HL-60 (cell line): ENCODE data around the gene DMBX1.

Experiments used
- DNase-seq, 2 experiments: peaks; one replicate each; pipeline ENCODE4 v3.0.0-alpha.2; 2010 to 2020; ENCODE audit warnings: low read depth in 1 of 2, low spot score in 1 of 2
- H3K27ac ChIP-seq: fragments of 250-450 bp; sonication (Bioruptor Pico); replicated peaks from 2 replicates; pipeline ENCODE4 v1.5.1; 2020; ENCODE audit warnings: mild to moderate bottlenecking, moderate library complexity
- H3K27me3 ChIP-seq: fragments of 250-450 bp; sonication (Bioruptor Pico); 2 replicates; pipeline ENCODE4 v1.5.1; 2021; ENCODE audit warnings: mild to moderate bottlenecking, moderate library complexity; ENCODE audit not compliant: insufficient read depth, poor library complexity, severe bottlenecking
- H3K4me3 ChIP-seq: replicated peaks from 2 replicates; pipeline ENCODE4 v1.5.1; 2011; ENCODE audit warnings: mild to moderate bottlenecking, control low read depth, low read length; ENCODE audit not compliant: insufficient read depth
- GABPA ChIP-seq: IDR thresholded peaks from 2 replicates; pipeline ENCODE4 v1.6.1; 2012; ENCODE audit warnings: low read depth
- POLR2AphosphoS5 ChIP-seq: IDR thresholded peaks from 2 replicates; pipeline ENCODE4 v1.6.1; 2012; ENCODE audit warnings: low read depth
- SPI1 ChIP-seq: IDR thresholded peaks from 2 replicates; pipeline ENCODE4 v1.6.1; 2012; ENCODE audit warnings: low read depth, mild to moderate bottlenecking, borderline replicate concordance
- TF ChIP-seq, protein P1 (sequence below): IDR thresholded peaks from one replicate; pipeline ENCODE4 v1.5.1; 2011; ENCODE audit warnings: low read length, control low read depth, inconsistent platforms; ENCODE audit not compliant: insufficient read depth
- TF ChIP-seq, protein P2 (sequence below): IDR thresholded peaks from 2 replicates; pipeline ENCODE4 v1.6.1; 2012; ENCODE audit warnings: low read depth; ENCODE audit not compliant: insufficient replicate concordance

DMBX1 gene

DNA sequence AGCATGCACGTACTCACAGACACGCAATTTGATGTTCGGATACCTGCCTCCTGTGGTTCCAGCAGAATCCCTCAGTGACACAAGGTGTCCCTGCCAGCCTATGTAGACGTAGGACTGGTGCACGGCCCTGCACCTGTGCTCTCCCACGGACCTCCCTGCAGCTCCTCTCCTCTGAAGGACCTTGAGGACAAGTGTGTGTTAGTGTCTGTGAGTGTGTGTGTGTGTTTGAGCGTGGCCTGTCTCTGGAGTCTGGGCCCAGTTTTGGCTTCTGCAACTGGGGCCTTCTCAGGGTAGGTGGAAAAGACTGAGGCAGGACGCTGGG, 22.5 kb upstream of the DMBX1 start:
- no peak overlapping the region for H3K27ac ChIP-seq
- TF ChIP-seq, protein P1, sequence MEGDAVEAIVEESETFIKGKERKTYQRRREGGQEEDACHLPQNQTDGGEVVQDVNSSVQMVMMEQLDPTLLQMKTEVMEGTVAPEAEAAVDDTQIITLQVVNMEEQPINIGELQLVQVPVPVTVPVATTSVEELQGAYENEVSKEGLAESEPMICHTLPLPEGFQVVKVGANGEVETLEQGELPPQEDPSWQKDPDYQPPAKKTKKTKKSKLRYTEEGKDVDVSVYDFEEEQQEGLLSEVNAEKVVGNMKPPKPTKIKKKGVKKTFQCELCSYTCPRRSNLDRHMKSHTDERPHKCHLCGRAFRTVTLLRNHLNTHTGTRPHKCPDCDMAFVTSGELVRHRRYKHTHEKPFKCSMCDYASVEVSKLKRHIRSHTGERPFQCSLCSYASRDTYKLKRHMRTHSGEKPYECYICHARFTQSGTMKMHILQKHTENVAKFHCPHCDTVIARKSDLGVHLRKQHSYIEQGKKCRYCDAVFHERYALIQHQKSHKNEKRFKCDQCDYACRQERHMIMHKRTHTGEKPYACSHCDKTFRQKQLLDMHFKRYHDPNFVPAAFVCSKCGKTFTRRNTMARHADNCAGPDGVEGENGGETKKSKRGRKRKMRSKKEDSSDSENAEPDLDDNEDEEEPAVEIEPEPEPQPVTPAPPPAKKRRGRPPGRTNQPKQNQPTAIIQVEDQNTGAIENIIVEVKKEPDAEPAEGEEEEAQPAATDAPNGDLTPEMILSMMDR: no peak
- no peak for TF ChIP-seq GABPA
- no peak for TF ChIP-seq POLR2AphosphoS5
- TF ChIP-seq, protein P2, sequence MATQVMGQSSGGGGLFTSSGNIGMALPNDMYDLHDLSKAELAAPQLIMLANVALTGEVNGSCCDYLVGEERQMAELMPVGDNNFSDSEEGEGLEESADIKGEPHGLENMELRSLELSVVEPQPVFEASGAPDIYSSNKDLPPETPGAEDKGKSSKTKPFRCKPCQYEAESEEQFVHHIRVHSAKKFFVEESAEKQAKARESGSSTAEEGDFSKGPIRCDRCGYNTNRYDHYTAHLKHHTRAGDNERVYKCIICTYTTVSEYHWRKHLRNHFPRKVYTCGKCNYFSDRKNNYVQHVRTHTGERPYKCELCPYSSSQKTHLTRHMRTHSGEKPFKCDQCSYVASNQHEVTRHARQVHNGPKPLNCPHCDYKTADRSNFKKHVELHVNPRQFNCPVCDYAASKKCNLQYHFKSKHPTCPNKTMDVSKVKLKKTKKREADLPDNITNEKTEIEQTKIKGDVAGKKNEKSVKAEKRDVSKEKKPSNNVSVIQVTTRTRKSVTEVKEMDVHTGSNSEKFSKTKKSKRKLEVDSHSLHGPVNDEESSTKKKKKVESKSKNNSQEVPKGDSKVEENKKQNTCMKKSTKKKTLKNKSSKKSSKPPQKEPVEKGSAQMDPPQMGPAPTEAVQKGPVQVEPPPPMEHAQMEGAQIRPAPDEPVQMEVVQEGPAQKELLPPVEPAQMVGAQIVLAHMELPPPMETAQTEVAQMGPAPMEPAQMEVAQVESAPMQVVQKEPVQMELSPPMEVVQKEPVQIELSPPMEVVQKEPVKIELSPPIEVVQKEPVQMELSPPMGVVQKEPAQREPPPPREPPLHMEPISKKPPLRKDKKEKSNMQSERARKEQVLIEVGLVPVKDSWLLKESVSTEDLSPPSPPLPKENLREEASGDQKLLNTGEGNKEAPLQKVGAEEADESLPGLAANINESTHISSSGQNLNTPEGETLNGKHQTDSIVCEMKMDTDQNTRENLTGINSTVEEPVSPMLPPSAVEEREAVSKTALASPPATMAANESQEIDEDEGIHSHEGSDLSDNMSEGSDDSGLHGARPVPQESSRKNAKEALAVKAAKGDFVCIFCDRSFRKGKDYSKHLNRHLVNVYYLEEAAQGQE: no peak
- TF ChIP-seq SPI1: no peak
- peaks cover 37% of the 10 kb centered on the region for H3K27me3 ChIP-seq
- H3K4me3 ChIP-seq: no peak overlapping the region
- no peak for DNase-seq

DNA sequence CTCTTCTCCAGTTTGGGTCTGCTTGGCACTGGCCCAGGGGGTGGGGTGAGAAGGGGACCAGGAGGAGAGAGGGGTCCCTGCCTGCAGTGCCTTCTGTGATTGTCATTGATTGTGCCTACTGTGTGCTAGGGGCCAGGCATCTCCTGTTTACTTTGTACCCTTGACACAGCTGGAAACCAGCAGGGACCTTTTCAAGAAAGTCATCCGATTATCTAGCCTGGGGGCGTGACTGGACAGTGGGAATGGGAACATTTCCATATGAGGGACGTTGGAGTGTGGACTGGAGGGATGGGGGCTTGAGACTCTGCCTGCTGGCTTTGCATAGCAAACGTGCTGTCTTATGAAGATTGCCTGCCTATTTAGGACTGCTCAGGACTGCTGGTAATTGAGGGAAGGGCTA, 19.8 kb upstream of the DMBX1 start:
- H3K27me3 ChIP-seq: peaks cover 28% of the 10 kb centered on the region
- TF ChIP-seq, protein P1: no peak
- TF ChIP-seq GABPA (no peak), SPI1 (no peak), POLR2AphosphoS5 (no peak)
- TF ChIP-seq, protein P2: no peak

DNA sequence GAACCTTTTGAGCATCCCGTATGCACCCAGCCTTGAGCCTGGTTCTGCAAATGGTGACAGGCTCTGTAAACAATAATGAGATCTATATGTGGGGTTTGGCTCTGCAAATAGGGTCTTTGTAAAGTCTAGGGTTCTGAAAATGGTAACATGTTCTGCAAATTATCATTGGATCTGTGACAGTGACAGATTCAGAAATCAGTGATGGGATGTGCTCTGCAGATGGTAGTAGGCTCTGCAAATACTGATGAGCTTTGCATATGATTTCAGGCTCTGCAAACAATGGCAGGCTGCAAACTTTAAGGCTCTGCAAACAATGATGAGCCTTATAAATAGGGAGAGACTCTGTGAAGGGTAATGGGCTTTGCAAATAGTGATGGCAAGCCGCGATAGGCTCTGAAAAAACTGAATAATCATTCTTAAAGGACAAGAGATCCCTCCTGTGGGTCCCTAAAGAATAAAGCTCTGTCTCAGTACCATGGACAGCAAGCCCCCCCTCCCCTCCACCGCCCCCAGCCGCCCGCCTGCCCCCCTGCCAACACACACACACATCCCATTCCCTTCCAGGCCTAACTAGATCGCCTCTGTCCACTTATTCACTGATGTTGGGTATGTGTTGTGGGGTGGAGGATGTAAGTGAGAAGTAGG, 17.7 kb upstream of the DMBX1 start:
- TF ChIP-seq, protein P2: peak; percentile 82
- TF ChIP-seq GABPA (no peak), POLR2AphosphoS5 (no peak)
- TF ChIP-seq, protein P1: no peak
- Histone ChIP-seq H3K4me3 (no peak overlapping the region), H3K27me3 (peaks cover 14% of the 10 kb centered on the region), H3K27ac (no peak overlapping the region)
- DNase-seq: no peak

More for the DNA sequence above, 19.8 kb upstream of the DMBX1 start:
- H3K27ac ChIP-seq: no peak overlapping the region
- H3K4me3 ChIP-seq: no peak overlapping the region
- no peak for DNase-seq
